A673 (cell line): Measurements from ENCODE around the gene HOXB8. TPM values are rescaled to one million over a fixed set of nuclear protein-coding genes. Genes with fewer than 3 reads are reported as not detected.
A peak's percentile ranks its signal among the peaks of the same experiment; 100 is the strongest.

ENCODE experiments used
- BruUV-seq: library from RNA; stranded (reverse); fragments of 400-500 nt; replicated peaks from 2 replicates; lab custom pipeline; 2021; lab: Mats Ljungman, UMichigan
- CTCF ChIA-PET: fragments of 300-600 bp; sonication (Branson Sonifier 250); formaldehyde crosslinking; loops from one replicate; lab custom pipeline; 2022; ENCODE audit warnings: antibody characterized with exemption; lab: Charles Lee
- POLR2A ChIA-PET: fragments of 300-600 bp; sonication (Branson Sonifier 250); formaldehyde crosslinking; loops from one replicate; lab custom pipeline; 2022; ENCODE audit warnings: antibody characterized with exemption; ENCODE audit not compliant: low non-redundant PET; lab: Charles Lee
- DNase-seq: peaks from one replicate; pipeline ENCODE4 v3.0.0-alpha.2; 2015; ENCODE audit warnings: low spot score
- H3K27ac ChIP-seq: fragments of 200-600 bp; sonication (generic); 2 replicates; pipeline ENCODE4 v1.5.1; 2016; ENCODE audit warnings: mixed run types, low read depth, mild to moderate bottlenecking, mixed read lengths, antibody characterized with exemption, low read length; ENCODE audit not compliant: poor library complexity, severe bottlenecking
- H3K27me3 ChIP-seq: fragments of 200-600 bp; sonication (generic); replicated peaks from 2 replicates; pipeline ENCODE4 v1.6.1; 2017; ENCODE audit warnings: mixed run types, low read depth, mild to moderate bottlenecking, mixed read lengths, antibody characterized with exemption, low read length; ENCODE audit not compliant: insufficient read depth, poor library complexity
- H3K36me3 ChIP-seq: fragments of 200-600 bp; sonication (generic); 2 replicates; pipeline ENCODE4 v1.6.1; 2016; ENCODE audit warnings: mixed run types, mild to moderate bottlenecking, mixed read lengths, antibody characterized with exemption, low read length; ENCODE audit not compliant: insufficient read depth, poor library complexity, severe bottlenecking
- H3K4me1 ChIP-seq: fragments of 200-600 bp; sonication (generic); 2 replicates; pipeline ENCODE4 v1.6.1; 2017; ENCODE audit warnings: mixed run types, mild to moderate bottlenecking, mixed read lengths, antibody characterized with exemption, low read length; ENCODE audit not compliant: insufficient read depth, poor library complexity, severe bottlenecking
- H3K4me3 ChIP-seq: fragments of 200-600 bp; sonication (generic); 2 replicates; pipeline ENCODE4 v1.5.1; 2016; ENCODE audit warnings: low read depth, mixed run types, mild to moderate bottlenecking, mixed read lengths, low read length; ENCODE audit not compliant: poor library complexity, severe bottlenecking
- H3K9me3 ChIP-seq: fragments of 200-600 bp; sonication (generic); 2 replicates; pipeline ENCODE4 v1.6.1; 2016; ENCODE audit warnings: mixed run types, low read depth, mild to moderate bottlenecking, mixed read lengths, antibody characterized with exemption, low read length; ENCODE audit not compliant: poor library complexity, severe bottlenecking
- EZH2 ChIP-seq: fragments of 200-600 bp; sonication (generic); IDR thresholded peaks from 2 replicates; pipeline ENCODE4 v1.6.1; 2017; ENCODE audit warnings: borderline replicate concordance, low read depth, mild to moderate bottlenecking, mixed read lengths, antibody characterized with exemption, low read length; ENCODE audit not compliant: poor library complexity, severe bottlenecking
- intact Hi-C: fragments of 100-400 bp; cut with micrococcal nuclease; formaldehyde crosslinking; loops from one replicate; pipeline ENCODE4 v1.10.0; 2022; ENCODE audit not compliant: unreplicated experiment
- total RNA-seq: library from RNA; stranded (reverse); gene quantifications from 2 replicates; pipeline ENCODE4 v1.2.3, GENCODE V29; 2021
- TF ChIP-seq, protein P1 (sequence below): fragments of 300-800, 200-600 bp; sonication (generic); conservative IDR thresholded peaks from 2 replicates; pipeline ENCODE4 v1.5.1; 2017; ENCODE audit warnings: low read depth, mild to moderate bottlenecking, antibody characterized with exemption, low read length, moderate library complexity, mixed read lengths

HOXB8 gene
- total RNA-seq, 1 experiment from 2014 or later, result 13.1 TPM

DNA sequence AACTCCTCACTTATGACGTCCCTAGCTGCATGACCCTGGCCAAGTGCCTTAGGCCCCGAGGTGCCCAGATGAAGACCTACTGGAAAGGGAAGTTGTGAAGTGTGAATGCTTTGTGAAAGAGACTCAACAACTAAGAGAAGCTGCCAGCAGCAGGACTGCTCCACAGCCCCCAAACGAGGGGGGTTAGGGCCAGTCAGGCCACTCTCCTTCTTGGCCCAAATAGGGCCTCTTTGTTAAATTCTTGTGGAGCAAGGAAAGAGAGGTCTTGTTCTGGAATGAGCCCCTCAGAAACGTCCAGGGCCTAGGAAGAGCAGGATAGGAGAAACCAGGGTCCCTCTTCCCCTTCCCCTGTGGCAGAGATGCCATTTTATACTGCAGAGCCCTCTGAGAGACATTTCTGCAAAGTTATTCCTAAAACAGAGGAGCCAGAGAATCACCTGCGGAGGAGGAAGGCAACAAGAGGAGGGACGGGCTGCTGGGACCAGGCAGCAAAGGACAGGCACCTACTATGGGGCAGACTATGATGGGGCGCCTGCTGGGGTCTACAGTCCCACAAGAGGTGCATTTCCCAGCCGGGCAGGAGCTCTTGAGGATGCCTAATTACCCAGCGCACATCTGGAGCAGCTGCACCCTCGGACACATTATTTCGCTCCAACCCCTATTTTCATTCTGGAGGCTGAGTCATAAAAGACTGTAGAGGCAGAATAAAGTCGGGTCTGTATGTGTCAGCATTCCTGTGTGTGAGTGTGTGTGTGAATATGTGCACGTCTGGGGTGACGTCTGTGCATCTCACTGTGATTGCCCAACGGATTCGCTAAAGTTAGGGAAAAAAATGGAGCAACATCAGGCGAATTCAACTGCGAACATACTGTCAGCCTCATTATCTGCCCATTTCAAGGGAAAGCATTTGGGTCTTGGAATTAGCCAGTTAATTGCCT lies 22.5 kb upstream of the HOXB8 start:
- POLR2A ChIA-PET, result no interaction called here
- TF ChIP-seq, protein P1, sequence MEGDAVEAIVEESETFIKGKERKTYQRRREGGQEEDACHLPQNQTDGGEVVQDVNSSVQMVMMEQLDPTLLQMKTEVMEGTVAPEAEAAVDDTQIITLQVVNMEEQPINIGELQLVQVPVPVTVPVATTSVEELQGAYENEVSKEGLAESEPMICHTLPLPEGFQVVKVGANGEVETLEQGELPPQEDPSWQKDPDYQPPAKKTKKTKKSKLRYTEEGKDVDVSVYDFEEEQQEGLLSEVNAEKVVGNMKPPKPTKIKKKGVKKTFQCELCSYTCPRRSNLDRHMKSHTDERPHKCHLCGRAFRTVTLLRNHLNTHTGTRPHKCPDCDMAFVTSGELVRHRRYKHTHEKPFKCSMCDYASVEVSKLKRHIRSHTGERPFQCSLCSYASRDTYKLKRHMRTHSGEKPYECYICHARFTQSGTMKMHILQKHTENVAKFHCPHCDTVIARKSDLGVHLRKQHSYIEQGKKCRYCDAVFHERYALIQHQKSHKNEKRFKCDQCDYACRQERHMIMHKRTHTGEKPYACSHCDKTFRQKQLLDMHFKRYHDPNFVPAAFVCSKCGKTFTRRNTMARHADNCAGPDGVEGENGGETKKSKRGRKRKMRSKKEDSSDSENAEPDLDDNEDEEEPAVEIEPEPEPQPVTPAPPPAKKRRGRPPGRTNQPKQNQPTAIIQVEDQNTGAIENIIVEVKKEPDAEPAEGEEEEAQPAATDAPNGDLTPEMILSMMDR, result no peak
- TF ChIP-seq EZH2, result no peak
- H3K27me3 ChIP-seq, result peaks cover 15% of the 10 kb centered on the region
- no peak overlapping the region for H3K27ac ChIP-seq
- CTCF ChIA-PET, result interaction anchor here (0.5 to 1.2 kb wide), 6 partner anchors 34 to 489 kb away, joined by 3 to 10 read pairs (median 4); no protein-coding TSS in a partner anchor
- DNase-seq, result no peak
- intact Hi-C loops, result no loop called here
- H3K9me3 ChIP-seq, result no peaks in the 10 kb centered on the region
- BruUV-seq, result no TSS peak
- H3K36me3 ChIP-seq, result no peaks in the 10 kb centered on the region
- no peak overlapping the region for H3K4me3 ChIP-seq
- no peaks in the 10 kb centered on the region for H3K4me1 ChIP-seq

DNA sequence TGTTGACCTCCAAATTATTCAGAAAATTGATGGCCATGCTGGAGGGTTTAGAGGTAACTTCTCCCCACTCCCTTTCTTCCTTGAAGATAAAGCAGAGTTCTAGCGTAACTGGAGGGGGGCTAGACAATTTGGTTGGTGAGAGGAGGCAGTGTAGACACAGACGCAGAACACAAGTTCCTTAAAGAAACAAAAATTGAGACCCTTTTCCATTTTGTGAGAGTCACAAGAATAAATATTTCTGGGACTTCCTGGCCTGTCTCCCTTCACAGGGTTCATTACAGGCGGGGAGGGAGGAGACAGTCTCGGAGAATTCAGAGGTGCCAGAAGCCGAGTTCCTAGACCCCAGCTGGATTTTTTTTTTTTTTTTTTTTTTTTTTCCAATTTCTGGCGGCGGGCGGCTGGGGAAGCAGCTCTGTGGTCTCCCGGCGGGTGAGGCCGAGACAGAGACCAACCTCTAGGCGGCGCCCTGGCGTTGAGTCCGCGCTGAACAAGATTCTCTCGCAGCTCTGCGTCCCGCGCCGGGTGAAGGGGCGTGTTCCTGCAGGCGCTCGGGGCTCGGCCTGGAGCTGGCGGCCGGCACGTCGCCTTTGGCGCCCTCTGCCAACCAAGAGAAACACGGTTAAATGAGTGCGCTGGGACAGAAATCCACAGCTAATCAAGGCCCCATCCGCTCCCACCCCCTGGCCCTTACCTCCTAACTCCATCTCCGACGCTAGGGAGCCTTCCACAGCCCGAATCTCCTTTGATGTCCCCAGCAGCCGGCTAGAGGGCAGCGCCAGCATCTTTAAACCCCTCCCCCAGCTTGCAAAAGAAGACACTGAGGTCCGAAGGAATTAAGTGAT lies 21.3 kb upstream of the HOXB8 start:
- Histone ChIP-seq H3K4me1 (no peaks in the 10 kb centered on the region), H3K27me3 (peaks cover 3% of the 10 kb centered on the region), H3K36me3 (no peaks in the 10 kb centered on the region), H3K4me3 (no peak overlapping the region), H3K9me3 (no peaks in the 10 kb centered on the region), H3K27ac (no peak overlapping the region)
- DNase-seq, result peak; percentile 93
- BruUV-seq, result no TSS peak
- intact Hi-C loops, result no loop called here
- no peak for TF ChIP-seq EZH2
- TF ChIP-seq, protein P1, result peak; percentile 88
- ChIA-PET POLR2A (no interaction called here), CTCF (interaction anchor here (0.5 to 1.2 kb wide), 27 partner anchors 10 to 563 kb away, joined by 3 to 20 read pairs (median 4); partner anchors contain the start of genes HOXB8 and HOXB9)

DNA sequence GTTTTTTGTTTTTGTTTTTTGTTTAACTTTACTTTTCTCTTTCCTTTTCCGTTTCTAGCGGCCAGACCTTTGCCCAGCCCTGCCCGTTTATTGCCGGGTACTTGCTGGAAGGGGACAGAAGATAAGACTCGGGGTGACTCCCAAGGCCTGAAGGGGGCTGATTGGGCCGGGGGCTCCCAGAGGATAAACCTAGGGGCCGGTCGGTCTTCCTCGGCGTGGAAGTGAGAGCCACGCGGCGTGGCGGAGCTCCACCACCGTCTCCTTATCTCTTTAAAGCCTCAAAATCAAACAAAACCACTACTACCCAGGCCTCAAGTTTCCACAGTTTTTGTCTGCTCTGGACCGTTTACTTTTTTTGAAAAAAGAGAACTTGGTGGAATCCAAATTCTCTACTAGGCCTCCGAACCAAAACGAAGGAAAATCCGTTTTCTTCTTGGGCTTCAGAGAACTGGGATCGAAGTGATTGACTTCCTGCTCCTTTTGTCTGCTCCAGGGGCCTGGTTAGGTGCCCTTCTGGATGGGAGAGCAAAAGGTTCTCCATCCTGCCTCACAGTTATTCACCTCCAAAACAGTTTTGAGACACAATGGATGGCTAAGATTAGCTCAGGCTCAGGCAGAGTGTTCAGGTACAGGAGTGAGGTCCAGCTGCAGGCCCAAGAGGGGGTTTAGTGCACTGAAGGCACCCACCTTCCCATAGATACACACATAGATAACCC lies 19.6 kb upstream of the HOXB8 start:
- H3K4me1 ChIP-seq, result no peaks in the 10 kb centered on the region
- no peaks in the 10 kb centered on the region for H3K9me3 ChIP-seq
- POLR2A ChIA-PET, result no interaction called here
- CTCF ChIA-PET, result no interaction called here
- no peak overlapping the region for H3K27ac ChIP-seq
- no peak for DNase-seq
- H3K36me3 ChIP-seq, result no peaks in the 10 kb centered on the region
- no peak overlapping the region for H3K4me3 ChIP-seq
- intact Hi-C loops, result no loop called here
- TF ChIP-seq, protein P1, result no peak
- no peak for TF ChIP-seq EZH2
- no TSS peak for BruUV-seq
- no peaks in the 10 kb centered on the region for H3K27me3 ChIP-seq
